NB4 (cell line): ENCODE data around the gene FBXO21.

Experiments used
- DNase-seq: peaks from one replicate; pipeline ENCODE4 v3.0.0; 2010; ENCODE audit warnings: low read depth
- H3K4me3 ChIP-seq: one replicate; pipeline ENCODE4 v1.5.1; 2011; ENCODE audit warnings: mild to moderate bottlenecking, low read depth, low read length, moderate library complexity
- CTCF ChIP-seq: IDR thresholded peaks from one replicate; pipeline ENCODE4 v1.5.1; 2012; ENCODE audit warnings: low read depth, low read length
- MAX ChIP-seq: IDR thresholded peaks from 2 replicates; pipeline ENCODE4 v1.6.1; 2011; ENCODE audit warnings: low read depth, low read length
- MYC ChIP-seq: IDR thresholded peaks from 2 replicates; pipeline ENCODE4 v1.6.1; 2011; ENCODE audit warnings: low read depth, low read length
- POLR2A ChIP-seq: IDR thresholded peaks from 2 replicates; pipeline ENCODE4 v1.6.1; 2011; ENCODE audit warnings: mild to moderate bottlenecking; ENCODE audit not compliant: insufficient read length; ENCODE audit errors: extremely low read depth

Gene FBXO21

GRCh38 chr12:117213295-117213808 is 23.1 kb upstream of the FBXO21 start:
- TF ChIP-seq MYC (no peak), CTCF (no peak), POLR2A (no peak), MAX (no peak)
- no peak overlapping the region for H3K4me3 ChIP-seq
- no peak for DNase-seq

GRCh38 chr12:117212563-117213190 is 22.4 kb upstream of the FBXO21 start:
- DNase-seq = peak; percentile 83

GRCh38 chr12:117210266-117210918 is 20.1 kb upstream of the FBXO21 start:
- no peak for DNase-seq
- no peak for TF ChIP-seq CTCF
- TF ChIP-seq MAX = no peak
- TF ChIP-seq MYC = no peak
- no peak for TF ChIP-seq POLR2A
- H3K4me3 ChIP-seq = no peak overlapping the region

More at GRCh38 chr12:117212563-117213190, 22.4 kb upstream of the FBXO21 start:
- TF ChIP-seq MAX = no peak
- TF ChIP-seq CTCF = peak; percentile 98
- no peak overlapping the region for H3K4me3 ChIP-seq

GRCh38 chr12:117209626-117210025 is 19.4 kb upstream of the FBXO21 start:
- DNase-seq = no peak
- H3K4me3 ChIP-seq = no peak overlapping the region
- TF ChIP-seq CTCF (no peak), MAX (no peak), MYC (no peak)

- no peak for TF ChIP-seq CTCF
- TF ChIP-seq MYC = no peak
- TF ChIP-seq MAX = no peak
- no peak for TF ChIP-seq POLR2A
- DNase-seq = no peak
- H3K4me3 ChIP-seq = no peak overlapping the region
Measured at GRCh38 chr12:117208811-117209455, 18.7 kb upstream of the FBXO21 start.
